ENCODE results near the gene GLT6D1.

Gene GLT6D1

DNA sequence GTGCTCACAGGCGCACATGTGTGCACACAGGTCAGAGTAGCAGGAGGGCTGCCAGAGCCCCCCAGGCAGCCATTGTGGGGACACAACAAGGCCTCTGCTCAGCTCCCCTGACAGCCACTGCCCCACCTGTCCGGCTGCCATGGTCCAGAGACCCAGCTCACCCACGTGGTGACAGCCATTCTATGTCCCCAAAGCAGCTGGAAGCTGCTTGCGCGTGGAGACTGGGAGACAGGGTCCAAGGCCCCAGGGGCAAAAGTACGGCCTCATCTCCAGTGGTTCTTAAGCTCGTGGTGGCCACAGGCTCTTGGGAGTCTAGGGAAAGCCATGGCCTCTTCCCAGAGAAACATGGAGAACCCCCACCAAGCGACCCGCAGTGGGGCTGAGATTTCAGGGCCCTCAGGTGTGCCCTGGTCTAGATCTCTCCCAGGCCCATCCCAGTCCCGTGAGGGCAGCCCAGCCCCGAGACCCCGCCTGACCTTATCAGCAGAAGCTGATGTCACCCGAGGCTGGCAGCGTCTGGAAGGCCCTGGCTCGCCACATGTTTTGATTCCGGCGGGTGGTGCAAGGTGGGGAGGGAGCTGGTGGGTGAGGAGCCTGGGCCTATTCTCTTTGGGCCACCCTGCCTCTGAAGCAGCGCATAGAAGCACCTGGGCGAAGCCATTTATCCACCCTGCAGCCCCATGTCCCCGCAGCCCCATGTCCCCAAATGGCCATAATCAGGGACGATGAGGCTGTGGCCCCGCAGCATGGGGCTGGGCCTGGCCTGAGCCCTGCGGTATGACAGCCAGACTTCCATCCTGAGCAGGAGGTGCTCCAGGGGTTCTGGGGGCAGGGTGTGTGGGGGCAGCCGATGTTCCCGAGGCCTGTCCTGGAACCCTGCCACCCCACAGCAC, 31.7 kb downstream of the GLT6D1 start:
- no peak for DNase-seq

DNA sequence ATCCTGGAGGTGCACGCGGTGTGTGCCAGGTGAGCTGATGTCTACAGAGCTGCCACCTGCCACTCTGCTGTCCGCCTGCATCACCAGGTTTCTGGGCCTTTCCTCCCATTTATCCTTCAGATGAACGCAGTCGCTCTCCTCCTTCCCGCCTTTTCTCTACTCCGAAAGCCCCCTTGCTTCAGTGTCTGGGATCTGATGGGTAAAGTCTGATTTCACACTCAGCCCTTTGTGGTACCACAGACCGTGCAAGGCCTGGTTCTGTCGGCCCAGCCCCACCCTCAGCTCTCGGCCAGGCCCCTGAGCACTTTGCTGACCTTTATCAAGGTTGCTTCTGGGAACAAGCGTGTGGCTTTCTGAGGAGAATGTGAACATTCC, 32.5 kb downstream of the GLT6D1 start:
- no peak for DNase-seq

DNA sequence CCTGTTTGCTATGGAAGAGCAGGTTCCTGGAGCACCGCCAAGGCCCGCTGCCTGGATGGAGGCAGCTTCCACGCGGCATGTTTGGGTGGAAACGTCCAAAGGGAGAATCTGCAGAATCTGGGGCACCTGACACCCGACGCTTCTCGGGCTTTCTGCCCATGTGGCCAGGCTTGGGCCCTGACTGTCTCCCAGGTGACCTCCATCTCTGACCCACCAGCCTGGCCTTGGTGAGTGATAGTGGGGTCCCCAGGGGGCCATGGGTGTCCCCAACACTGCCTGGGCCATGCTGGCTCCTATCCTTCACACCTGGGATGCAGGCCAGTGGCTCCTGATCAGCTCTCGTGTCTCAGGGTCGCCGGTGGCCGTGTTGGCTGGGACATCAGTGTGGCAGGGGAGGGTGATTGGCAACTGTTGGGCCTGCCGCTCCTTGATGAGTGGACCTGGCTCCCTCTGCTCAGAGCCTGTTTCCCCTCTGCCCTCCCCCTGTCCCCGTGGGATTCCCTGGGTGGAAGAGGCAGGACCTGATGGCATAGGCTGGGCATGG, 34.0 kb downstream of the GLT6D1 start:
- DNase-seq = no peak

DNA sequence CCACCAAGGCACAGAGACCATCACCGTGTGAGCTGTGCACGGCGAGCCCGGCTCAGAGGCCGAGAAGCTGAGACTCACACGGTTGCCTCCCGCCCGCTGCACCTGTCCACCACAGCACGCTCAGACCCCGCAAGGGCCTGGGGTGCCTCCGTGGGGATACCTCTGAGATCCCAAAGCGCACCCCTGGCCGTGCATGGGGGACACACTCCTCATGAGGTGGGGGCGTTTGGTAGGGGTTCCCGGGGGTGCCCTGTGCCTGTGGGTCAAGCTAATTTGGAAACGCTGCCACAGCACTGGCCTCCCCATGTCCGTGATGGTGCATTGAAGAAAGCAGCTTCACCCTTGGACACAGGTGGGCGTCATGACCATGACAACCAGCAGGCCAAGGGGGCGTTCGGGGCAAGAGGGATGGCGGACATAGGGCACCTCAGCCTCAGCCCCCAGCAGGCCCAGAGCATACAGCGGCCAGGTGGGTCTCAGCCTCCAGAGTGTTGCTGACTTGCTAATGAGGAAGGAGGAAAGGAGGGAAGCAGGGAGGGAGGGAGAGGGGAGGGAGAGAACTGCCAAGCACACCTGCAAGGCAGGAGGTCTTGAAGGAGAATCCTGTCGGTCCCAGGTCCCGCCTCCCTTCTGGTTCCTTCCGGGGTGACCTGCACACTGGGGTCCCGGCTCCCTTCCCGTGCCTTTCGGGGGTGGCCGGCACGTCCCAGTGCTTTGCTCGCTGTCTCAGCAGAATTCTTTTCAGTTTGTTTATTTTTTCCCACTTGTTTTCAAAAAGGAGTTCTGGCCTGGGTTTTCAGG, 34.7 kb downstream of the GLT6D1 start:
- peak; percentile 40 for DNase-seq

DNA sequence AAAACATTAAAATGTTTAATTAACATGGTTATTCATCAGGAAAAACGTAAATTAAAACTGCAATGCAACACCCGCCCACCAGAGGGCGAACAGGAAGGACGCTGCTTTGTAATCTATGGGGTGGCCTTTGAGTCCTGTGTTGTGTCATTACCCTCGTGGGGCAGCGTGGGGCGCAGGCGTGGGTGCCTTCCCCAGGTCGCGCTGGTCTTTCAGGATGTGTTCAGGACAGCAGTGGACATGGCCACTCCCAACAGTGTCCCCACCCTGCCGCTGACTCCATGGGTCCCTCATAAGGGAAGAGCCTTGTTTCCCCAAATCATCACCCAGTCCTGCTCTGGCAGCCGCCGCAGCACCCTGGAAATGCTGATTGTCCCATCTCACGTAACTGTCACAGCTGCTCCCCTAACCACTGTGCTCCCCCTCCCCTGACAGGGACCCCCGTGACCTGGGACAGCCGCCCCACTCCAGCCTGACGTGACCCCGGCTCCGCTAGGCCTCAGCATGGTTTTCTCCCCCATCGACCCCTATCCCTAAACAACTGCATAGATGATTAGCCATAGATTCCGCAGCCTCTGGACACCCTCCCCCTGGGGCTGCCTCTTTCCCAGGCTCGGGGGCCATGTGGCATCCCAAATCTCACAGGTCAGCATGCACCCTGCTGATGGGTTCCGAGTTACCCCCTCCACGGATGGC, 36.4 kb downstream of the GLT6D1 start:
- peak; percentile 23 for DNase-seq

DNA sequence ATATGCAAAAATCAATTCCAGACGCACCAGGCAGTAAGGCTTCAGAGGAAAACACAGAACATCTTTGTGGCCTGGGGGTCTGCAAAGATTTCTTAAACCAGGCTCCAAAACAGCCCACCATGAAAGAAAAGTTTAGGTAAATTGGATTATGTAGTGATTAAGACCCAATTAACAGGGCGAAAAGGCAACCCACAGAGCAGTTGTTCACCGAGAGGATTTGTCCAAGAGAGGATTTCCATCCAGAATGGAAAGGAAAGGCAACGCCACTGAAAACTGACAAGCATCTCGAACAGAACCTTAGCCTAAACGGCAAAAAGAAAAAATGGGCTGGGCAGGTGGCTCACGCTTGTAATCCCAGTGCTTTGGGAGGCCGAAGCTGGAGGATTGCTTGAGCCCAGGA, 37.4 kb downstream of the GLT6D1 start:
- DNase-seq = no peak

DNA sequence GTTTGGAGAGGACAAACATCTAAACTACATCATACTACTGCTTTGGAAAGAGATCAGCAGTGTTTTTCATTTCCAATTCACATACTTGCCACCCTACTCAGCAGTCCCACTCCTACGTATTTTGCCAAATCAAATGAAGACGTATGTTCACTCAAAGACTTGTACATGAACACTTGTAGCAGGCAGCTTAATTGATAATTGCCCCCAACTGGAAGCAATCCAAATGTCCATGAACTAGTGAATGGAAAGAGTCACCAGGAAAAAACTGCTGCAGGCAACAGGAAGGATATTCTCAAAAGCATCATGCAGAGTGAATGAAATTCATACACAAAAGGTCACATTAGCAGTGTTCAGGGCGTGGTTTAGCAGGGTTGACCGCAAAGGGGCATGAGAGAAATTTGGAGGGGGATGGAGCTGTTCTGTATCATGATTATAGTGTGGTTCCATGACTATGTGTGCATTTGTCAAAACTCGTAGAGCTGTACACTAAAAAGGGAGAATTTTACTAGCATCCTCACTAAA, 39.0 kb downstream of the GLT6D1 start:
- DNase-seq = no peak

DNA sequence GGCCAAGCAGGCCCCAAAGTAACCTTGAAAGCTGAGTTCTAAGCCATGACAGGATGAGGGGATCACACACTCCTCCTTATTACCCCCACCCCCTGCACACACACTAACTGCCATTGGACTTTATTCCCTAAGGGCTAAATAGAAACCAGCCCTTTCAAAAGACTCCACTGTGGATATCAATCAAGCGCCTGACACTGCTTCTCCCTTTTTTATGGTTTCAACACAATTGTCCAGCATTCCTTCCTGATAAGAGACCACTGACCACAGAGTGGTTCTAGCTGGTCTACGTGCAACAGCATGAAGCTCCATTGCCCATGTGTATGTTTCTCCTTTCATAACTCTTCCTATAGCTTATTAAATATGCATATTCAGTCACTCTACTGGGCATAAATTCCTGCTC, 43.1 kb downstream of the GLT6D1 start:
- no peak for DNase-seq

DNA sequence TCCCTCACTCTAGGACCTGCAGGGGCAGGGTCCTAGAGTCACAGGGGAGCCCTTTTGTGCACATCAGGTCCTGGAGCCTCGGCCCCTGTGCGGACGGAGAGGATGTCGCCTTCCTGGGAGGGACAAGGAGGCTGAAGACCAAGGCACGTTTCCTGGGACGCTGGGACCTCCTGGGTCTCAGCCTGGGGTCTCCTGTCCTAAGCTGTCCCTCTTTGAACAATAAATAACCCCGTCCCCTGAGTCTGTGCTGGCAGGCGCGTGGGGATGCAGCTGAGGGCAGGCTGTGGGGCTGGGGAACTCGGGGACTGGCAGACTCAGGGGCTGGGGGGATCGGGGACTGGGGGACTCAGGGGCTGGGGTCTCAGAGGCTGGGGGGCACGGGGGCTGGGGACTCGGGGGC, 46.7 kb downstream of the GLT6D1 start:
- no peak for DNase-seq

DNA sequence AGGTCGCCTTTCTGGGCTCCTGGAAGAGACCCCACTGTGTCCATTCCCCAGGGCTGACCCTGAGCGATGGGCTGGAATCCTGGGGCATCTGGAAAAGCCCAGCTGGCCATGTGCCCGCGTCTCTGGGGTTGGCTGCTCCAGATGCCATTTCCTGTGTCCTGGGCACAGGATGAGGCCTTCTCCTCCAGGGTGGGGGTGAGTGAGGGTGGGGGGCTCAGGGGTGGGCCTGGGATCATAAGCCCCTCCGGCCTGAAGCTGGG, 47.1 kb downstream of the GLT6D1 start:
- DNase-seq = no peak

DNA sequence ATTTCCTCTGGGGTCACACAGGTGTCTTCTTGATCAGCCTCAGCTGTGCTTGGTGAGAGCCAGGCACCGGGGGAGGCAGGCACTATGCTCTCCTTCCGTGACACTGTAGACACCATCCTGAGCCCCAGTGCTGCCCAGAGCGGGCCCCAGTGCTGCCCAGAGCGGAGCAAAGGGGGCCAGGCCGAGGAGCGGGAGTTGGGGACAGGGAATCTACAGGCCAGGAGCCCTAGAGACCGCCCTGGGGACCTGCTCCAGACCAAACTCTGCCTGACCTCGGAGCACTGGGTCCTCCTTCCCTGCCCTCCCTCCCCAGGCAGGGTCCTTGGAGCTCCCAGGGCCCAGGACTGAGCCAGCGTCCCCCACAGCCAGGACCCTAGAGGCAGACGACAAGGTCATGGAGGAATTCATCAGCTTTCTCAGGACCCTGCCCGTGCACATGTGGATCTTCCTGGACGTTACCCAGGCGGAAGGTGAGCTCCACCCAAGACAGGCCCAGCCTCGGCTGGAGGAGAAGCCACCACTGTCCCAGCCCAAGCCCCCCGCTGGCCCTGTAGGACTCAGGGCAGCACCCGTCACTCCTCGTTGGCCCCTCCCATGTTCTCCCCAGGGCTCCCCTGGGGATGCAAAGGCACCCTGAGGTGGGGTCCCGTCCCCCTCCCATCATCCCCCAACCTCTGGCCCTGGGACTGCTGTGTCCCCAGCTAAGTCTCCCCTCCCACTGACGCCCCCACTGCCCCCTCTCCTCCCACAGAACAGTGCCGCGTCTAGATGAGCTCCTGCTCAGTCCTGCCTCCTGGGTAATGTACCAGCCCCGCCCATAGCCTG, 47.6 kb downstream of the GLT6D1 start:
- no peak for DNase-seq

DNA sequence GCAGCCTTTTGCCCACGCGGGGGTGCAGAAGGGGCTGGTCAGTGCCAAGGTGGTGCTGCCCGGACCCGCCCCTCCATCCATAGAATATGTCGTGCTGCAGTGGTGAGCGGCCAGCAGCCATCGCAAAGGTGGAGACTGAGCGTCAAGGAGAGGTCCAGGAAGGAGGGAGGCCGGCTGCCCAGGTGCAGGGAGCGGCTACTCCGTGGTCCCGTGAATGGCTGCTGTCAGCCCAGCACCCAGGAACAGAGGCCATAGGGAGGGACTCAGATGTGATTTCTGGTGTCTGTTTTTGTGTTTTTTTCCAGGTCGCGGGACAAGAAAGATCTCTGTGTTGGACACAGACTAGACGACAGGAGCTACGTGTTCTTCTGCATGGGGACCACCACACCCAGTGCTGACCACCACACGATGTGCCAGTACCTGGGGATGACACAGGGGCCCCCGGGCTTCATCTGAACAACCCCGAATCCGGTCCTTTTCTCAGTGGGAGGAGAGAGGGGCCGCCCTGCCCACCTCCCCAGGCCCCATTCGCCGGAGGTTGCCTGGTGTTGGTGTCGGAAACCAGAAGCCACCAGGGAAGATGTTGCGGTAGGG, 48.8 kb downstream of the GLT6D1 start:
- DNase-seq = no peak

DNA sequence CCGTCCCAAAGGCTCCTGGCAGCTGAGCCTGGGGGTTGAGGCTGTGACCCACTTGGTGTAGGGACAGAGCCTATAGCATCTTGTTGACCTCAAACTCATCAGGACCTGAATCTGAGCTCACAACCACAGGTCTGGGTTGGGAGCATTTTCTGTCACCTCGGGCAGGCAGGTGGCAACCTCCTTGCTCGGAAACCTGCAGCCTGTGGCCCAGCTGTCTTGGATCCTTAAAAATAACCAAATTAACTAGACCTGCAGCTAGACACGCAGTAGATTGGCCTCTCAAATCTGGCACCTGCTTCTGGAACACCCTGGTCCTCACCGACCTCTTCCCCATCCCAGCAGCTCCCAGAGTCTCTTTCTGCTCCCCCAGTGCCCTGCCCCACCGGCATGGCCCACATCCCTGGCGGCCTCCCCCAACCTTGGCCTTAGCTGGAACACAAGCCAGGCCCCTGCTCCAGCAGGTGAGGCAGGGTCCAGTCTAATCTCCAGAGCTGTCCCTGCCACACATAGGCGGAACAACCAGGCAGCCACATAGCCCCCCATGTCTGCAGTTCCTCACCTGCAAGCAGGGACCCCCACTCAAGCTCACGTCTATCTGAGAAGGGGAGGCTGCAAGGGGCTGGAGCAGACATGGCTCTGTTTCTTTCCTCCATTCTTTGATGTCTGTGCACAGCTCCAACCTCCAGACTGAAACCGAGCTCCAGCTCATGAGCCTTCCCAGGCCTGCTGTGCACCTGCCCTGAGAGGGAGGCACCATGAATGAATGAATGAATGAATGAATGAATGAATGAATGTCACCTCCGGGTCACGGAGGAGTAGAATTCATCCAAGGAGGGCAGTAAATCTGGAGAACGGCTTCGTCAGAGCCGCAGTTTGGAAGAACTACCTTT, 49.5 kb downstream of the GLT6D1 start:
- DNase-seq = no peak

DNA sequence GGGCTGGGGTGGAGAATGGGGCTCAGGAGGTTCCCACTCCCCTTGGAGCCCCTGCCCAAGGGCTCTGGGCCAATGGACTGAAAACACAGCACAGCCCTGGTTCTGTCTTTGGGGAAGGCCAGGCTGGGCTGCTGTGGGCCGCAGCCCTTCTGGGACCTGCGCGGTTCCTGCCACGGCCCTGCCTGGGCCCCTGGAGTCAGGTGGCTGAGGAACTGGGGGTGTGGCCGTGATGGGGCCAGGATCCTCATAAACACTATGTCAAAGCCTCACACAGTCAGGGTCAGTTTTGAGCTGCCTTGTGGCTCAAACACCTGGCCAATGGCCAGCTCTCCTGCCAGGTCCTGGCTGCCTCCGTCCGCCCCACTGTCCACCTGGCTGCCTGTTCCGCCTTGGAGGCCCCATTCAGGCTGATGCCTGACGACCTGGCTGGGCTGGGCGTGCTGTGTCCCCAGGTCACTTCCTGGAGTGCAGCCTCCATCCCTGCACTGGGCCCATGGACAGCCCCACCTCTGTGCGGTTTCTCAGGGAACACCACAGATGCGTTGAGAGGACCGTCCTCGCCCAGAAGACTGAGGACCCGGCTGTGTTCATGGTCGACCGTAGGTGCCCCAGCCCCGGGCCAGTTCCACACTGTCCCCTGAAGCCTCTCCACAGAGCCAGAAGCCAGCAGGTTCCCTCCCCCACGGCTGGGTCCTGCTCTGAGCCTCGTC, 50.3 kb downstream of the GLT6D1 start:
- DNase-seq = no peak

DNA sequence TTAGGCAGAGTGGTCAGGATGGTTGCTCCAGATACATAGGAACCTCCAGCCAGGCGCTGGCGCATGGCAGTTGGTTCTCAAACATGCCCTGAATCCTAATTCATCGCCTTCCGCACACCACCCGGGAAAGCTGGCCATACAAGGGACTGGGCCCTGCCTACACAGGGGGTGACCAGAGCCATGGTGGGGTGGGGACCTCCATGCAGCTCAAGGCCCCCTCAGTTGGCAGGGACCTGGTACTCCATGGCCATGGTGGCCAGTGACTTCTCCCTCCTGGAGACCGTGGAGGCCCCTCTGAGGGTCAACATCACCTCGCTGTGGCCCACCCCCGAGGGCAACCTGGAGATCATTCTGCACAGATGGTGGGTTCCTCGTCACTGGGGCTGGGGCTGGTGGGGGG, 51.0 kb downstream of the GLT6D1 start:
- DNase-seq = no peak

DNA sequence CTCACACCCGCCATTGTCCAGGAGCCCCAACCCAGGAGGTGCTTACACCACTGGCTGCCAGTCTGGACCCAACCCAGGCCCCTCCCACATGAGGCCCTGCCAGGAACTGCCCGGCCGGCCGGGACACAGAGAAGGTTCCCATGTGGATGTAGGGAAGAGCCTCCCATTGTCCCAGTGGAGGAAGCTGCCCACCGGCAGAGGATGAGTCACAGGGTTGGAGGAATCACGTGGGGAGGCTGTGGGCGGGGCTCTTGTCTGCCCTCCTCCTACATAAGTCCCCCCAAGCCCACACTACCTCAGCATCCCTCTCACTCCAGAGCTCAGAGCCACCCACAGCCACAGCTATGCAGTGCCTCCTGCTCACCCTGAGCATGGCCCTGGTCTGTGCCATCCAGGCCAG, 51.7 kb downstream of the GLT6D1 start:
- no peak for DNase-seq

DNA sequence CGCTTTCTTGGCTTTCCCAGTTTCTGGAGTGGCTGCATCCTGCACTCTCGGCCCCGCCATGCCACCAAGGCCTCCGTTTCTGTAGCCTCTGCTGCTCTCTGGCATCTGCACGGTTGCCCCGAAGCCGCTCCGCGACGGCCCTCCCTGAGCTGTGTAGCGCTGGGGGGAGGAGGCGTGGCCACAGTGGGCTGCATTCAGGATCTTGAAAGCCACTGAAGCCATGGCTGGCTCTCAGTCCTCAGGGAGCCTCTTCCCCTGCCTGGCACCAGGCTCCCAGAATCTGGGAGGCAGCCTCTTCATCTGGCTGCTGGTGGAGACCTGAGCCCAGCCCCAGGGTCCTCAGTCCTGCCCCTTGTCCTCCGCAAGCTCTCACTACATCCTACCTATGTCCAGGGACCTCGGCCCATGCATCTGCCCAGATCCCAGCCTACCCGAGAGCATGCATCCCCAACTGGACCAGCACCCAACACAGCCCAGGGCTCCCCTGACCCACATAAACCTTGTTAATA, 52.7 kb downstream of the GLT6D1 start:
- DNase-seq = no peak

DNA sequence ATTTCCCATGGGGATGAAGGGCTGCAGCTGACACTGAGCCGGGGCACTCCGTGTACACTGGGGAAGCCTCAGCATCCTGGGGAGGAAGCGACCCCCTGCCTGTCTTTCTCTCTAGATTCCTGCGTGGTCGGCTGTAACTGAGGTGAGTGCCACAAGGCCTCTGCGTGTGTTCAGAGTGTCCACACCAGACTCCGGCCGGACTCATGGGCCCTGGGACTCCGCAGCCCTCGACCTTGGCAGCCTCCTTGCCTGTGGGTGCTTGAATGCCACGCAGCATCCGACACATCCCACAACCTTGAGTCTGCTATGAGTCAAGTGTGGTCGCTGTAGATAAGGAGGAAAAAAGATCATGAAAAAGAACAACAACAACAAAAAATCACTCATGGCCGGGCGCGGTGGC, 54.4 kb downstream of the GLT6D1 start:
- no peak for DNase-seq

DNA sequence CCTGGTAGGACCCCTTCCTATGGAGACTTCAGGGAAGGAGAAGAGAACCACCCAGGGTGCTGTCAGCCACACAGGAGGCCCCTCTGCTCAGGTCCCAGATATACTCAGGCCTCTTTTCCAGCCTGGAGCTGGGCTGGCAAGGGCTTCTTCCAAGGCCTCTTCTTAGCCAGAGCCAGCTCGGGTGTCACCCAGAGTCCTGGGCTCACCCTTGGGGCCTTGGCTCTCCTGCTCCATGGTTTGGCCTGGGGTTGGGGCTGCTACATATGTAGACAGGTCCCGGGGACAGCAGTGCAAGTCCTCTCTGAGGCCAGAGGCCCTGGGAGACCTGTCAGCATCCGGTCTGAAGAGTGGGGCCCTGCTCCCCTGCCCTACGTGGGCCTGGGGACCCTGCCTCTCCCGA, 55.0 kb downstream of the GLT6D1 start:
- no peak for DNase-seq

DNA sequence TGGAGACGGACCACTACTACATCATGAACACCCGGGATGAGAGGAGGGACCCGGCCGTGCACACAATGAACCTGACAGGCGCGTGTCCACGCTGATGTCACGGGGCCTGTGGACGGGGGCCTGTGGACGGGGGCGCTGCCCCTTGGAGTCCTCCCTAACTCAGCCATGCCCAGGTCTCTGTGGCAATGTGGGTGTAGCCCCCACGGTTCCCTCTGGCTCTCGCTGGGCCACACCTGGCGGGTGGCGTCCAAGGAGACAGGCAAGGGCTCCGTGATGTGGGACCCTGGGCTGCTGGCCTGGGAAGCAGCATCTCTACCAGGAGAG, 55.7 kb downstream of the GLT6D1 start:
- no peak for DNase-seq
